ENCODE data around the gene PIP5KL1. TPM values are rescaled to one million over a fixed set of nuclear protein-coding genes. Genes with fewer than 3 reads are reported as not detected.

The PIP5KL1 gene
- polyA plus RNA-seq, 1 donor from 2014 or later = 3.4 TPM

DNA sequence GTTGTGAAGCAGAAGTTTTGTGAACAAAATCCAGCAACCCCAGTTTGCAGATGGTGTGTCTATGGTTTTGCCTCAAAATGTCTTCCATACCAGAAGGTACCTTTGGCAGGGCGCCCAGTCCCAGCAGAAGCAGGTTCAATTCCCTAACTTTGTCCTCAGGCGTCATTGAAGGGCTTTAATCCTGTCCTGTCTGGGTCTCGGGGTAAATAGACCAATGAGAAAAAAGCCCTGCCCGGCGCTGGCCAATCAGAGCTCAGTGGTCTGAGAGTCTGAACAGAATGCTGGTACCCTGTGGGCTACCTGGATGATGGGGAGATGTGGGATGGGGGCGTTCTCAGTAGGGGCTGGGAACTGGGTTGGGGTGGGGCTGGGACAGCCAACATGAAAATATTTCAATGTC, 7.5 kb downstream of the PIP5KL1 start:
- Histone ChIP-seq H3K27me3 (ENCODE audit: insufficient read depth, low read depth, low read length) (peaks cover 35% of the 10 kb centered on the region), H3K79me2 (replicated peaks; ENCODE audit: insufficient read depth, low read length) (no peaks in the 10 kb centered on the region), H4K20me1 (ENCODE audit: insufficient read depth) (no peaks in the 10 kb centered on the region), H3K9me2 (ENCODE audit: insufficient read depth, low read length) (no peaks in the 10 kb centered on the region), H3K9ac (ENCODE audit: low read length) (no peak overlapping the region), H3K4me2 (ENCODE audit: low read length) (no peak overlapping the region), H3K4me3 (ENCODE audit: low read length) (no peak overlapping the region), H3F3A (ENCODE audit: insufficient read depth, low read length, poor library complexity, severe bottlenecking) (no peaks in the 10 kb centered on the region), H3K27ac (ENCODE audit: low read length) (no peak overlapping the region), H3K36me3 (ENCODE audit: insufficient read depth, low read length) (no peaks in the 10 kb centered on the region), H2AFZ (ENCODE audit: low read depth, low read length) (no peak overlapping the region), H3K9me3 (ENCODE audit: low read length) (no peaks in the 10 kb centered on the region)
- TF ChIP-seq POLR2AphosphoS5 (IDR thresholded peaks at IDR 0.05) = no peak
- no peak for TF ChIP-seq RAD21 (conservative IDR thresholded peaks at IDR 0.05)
- no peak for TF ChIP-seq MXI1 (conservative IDR thresholded peaks at IDR 0.05; ENCODE audit: poor library complexity, severe bottlenecking)
- no peak for TF ChIP-seq TAF1 (IDR thresholded peaks at IDR 0.05; ENCODE audit: low read depth)

DNA sequence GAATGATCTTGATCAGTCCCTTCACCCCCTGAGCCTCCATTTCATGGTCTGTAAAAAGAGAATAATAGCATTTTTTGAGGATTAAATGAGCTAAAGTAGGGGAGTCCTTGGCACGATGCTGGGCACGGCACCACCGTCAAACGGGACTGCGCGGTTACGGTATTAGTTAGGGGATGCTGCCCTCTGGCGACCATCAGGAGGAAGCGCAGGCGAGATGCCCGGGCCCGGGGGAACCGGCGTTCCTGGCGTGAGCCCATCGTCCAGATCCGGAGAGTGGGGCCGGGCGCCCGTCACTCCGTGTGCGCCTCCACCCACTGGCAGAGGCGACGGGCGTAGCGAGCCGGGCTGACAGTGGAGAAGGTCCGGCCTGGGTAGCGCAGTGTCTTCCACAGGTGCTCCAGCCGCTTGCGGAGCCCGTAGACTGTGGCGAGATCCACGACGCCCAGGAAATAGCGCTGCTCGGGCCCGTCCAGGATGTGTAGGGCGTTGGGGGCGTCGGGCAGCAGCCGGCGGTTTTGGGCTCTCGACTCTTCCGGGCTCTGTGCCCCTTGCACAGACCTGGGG, 8.9 kb downstream of the PIP5KL1 start:
- Histone ChIP-seq H2AFZ (ENCODE audit: low read depth, low read length) (no peak overlapping the region), H3K9ac (ENCODE audit: low read length) (no peak overlapping the region), H3K4me3 (ENCODE audit: low read length) (no peak overlapping the region)

DNA sequence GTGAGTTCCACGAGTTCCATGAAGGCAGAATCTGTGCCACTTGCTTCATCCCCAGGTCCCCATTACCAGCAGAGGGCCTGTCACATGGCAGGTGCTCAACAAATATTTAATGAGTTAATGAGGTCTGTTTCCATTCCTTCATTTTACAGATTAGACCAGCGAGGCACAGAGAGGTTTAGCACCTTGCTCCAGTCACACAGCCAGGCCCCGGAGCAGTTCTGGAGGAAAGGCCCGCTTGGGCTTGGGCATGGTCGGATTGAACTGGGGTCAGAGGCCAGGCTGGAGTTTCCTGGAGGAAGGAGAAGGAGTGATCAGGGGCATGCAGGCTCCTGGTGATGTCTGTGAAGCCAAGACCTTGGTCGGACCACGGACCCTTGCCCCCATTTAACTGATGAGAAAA, 9.8 kb downstream of the PIP5KL1 start:
- Histone ChIP-seq H3K9ac (ENCODE audit: low read length) (no peak overlapping the region), H2AFZ (ENCODE audit: low read depth, low read length) (no peak overlapping the region), H3K9me3 (ENCODE audit: low read length) (no peaks in the 10 kb centered on the region), H3K27me3 (ENCODE audit: insufficient read depth, low read depth, low read length) (peaks cover 13% of the 10 kb centered on the region), H3K79me2 (replicated peaks; ENCODE audit: insufficient read depth, low read length) (no peaks in the 10 kb centered on the region), H4K20me1 (ENCODE audit: insufficient read depth) (no peaks in the 10 kb centered on the region), H3K4me3 (ENCODE audit: low read length) (no peak overlapping the region), H3K4me2 (ENCODE audit: low read length) (no peak overlapping the region), H3F3A (ENCODE audit: insufficient read depth, low read length, poor library complexity, severe bottlenecking) (no peaks in the 10 kb centered on the region), H3K9me2 (ENCODE audit: insufficient read depth, low read length) (no peaks in the 10 kb centered on the region), H3K27ac (ENCODE audit: low read length) (no peak overlapping the region), H3K36me3 (ENCODE audit: insufficient read depth, low read length) (no peaks in the 10 kb centered on the region)
- no peak for TF ChIP-seq POLR2AphosphoS5 (IDR thresholded peaks at IDR 0.05)
- no peak for TF ChIP-seq EP300 (conservative IDR thresholded peaks at IDR 0.05; ENCODE audit: poor library complexity, severe bottlenecking)
- no peak for TF ChIP-seq SMC3 (conservative IDR thresholded peaks at IDR 0.05; ENCODE audit: poor library complexity)
- no peak for TF ChIP-seq EZH2 (IDR thresholded peaks at IDR 0.05; ENCODE audit: borderline replicate concordance, insufficient read depth, low read length, poor library complexity, severe bottlenecking)
- no peak for TF ChIP-seq REST (IDR thresholded peaks at IDR 0.05; ENCODE audit: borderline replicate concordance)
- no peak for TF ChIP-seq MXI1 (conservative IDR thresholded peaks at IDR 0.05; ENCODE audit: poor library complexity, severe bottlenecking)
- no peak for TF ChIP-seq CTCF (IDR thresholded peaks at IDR 0.05; ENCODE audit: poor library complexity, severe bottlenecking)

More for the DNA sequence above, 8.9 kb downstream of the PIP5KL1 start:
- Histone ChIP-seq H3K9me2 (ENCODE audit: insufficient read depth, low read length) (no peaks in the 10 kb centered on the region), H3F3A (ENCODE audit: insufficient read depth, low read length, poor library complexity, severe bottlenecking) (no peaks in the 10 kb centered on the region), H3K36me3 (ENCODE audit: insufficient read depth, low read length) (no peaks in the 10 kb centered on the region), H4K20me1 (ENCODE audit: insufficient read depth) (no peaks in the 10 kb centered on the region), H3K27ac (ENCODE audit: low read length) (no peak overlapping the region), H3K27me3 (ENCODE audit: insufficient read depth, low read depth, low read length) (peaks cover 21% of the 10 kb centered on the region), H3K4me2 (ENCODE audit: low read length) (no peak overlapping the region), H3K79me2 (replicated peaks; ENCODE audit: insufficient read depth, low read length) (no peaks in the 10 kb centered on the region), H3K9me3 (ENCODE audit: low read length) (no peaks in the 10 kb centered on the region)
- TF ChIP-seq SMC3 (conservative IDR thresholded peaks at IDR 0.05; ENCODE audit: poor library complexity) (peak; percentile 92), RAD21 (conservative IDR thresholded peaks at IDR 0.05) (peak; percentile 97), CTCF (IDR thresholded peaks at IDR 0.05; ENCODE audit: poor library complexity, severe bottlenecking) (peak; percentile 97), EP300 (conservative IDR thresholded peaks at IDR 0.05; ENCODE audit: poor library complexity, severe bottlenecking) (no peak)

Measured in neural cell (in vitro differentiated cells).